Mesendoderm (in vitro differentiated cells): Measurements from ENCODE around the gene PDK3.

Experiments
- DNase-seq: peaks from one replicate; pipeline ENCODE4 v3.0.0; 2013
- H2AK5ac ChIP-seq: 2 replicates; pipeline ENCODE4 v1.6.1; 2013; ENCODE audit warnings: low read length, inconsistent platforms
- H2BK120ac ChIP-seq: 2 replicates; pipeline ENCODE4 v1.6.1; 2013; ENCODE audit warnings: low read depth, mild to moderate bottlenecking, low read length, moderate library complexity, mixed read lengths
- H2BK15ac ChIP-seq: replicated peaks from 2 replicates; pipeline ENCODE4 v1.6.1; 2013; ENCODE audit warnings: low read depth, mild to moderate bottlenecking, moderate library complexity
- H2BK5ac ChIP-seq: 2 replicates; pipeline ENCODE4 v1.6.1; 2013; ENCODE audit warnings: low read length, inconsistent platforms
- H3K18ac ChIP-seq: 2 replicates; pipeline ENCODE4 v1.6.1; 2013; ENCODE audit warnings: mild to moderate bottlenecking, low read length, mixed read lengths
- H3K23ac ChIP-seq: one replicate; pipeline ENCODE4 v1.6.1; 2013; ENCODE audit warnings: low read length
- H3K27ac ChIP-seq: 2 replicates; pipeline ENCODE4 v1.5.1; 2013; ENCODE audit warnings: low read depth, mild to moderate bottlenecking, inconsistent platforms, low read length, moderate library complexity
- H3K27me3 ChIP-seq: 2 replicates; pipeline ENCODE4 v1.6.1; 2013; ENCODE audit warnings: low read length, control low read depth, mild to moderate bottlenecking, inconsistent platforms; ENCODE audit not compliant: insufficient read depth, poor library complexity
- H3K36me3 ChIP-seq: 2 replicates; pipeline ENCODE4 v1.6.1; 2013; ENCODE audit warnings: low read length, inconsistent platforms; ENCODE audit not compliant: control insufficient read depth, insufficient read depth
- H3K4ac ChIP-seq: one replicate; pipeline ENCODE4 v1.6.1; 2013; ENCODE audit warnings: low read depth, mild to moderate bottlenecking, low read length, moderate library complexity
- H3K4me1 ChIP-seq: 2 replicates; pipeline ENCODE4 v1.6.1; 2013; ENCODE audit warnings: low read depth, low read length, inconsistent platforms; ENCODE audit not compliant: control insufficient read depth
- H3K4me2 ChIP-seq: 2 replicates; pipeline ENCODE4 v1.6.1; 2013; ENCODE audit warnings: low read length
- H3K4me3 ChIP-seq: 2 replicates; pipeline ENCODE4 v1.5.1; 2013; ENCODE audit warnings: mild to moderate bottlenecking, low read length
- H3K56ac ChIP-seq: one replicate; pipeline ENCODE4 v1.6.1; 2013; ENCODE audit warnings: low read length
- H3K79me1 ChIP-seq: 2 replicates; pipeline ENCODE4 v1.6.1; 2013; ENCODE audit warnings: low read length, inconsistent platforms
- H3K79me2 ChIP-seq: 2 replicates; pipeline ENCODE4 v1.6.1; 2013; ENCODE audit warnings: mild to moderate bottlenecking, low read length; ENCODE audit not compliant: control insufficient read depth, insufficient read depth
- H3K9ac ChIP-seq: 2 replicates; pipeline ENCODE4 v1.6.1; 2013; ENCODE audit warnings: low read length, inconsistent platforms
- H4K5ac ChIP-seq: one replicate; pipeline ENCODE4 v1.6.1; 2013; ENCODE audit warnings: low read length
- H4K8ac ChIP-seq: one replicate; pipeline ENCODE4 v1.6.1; 2013; ENCODE audit warnings: low read depth, mild to moderate bottlenecking, control low read depth, low read length, moderate library complexity
- WGBS: extraction: QIAGEN DNeasy Blood & Tissue Kit; methylation state at CpG from one replicate; pipeline ENCODE4 v1.1.7; 2013; ENCODE audit warnings: low lambda C conversion rate, missing lambda C conversion rate; ENCODE audit not compliant: insufficient coverage; ENCODE audit errors: extremely low coverage; 5-methylcytosine and 5-hydroxymethylcytosine counted together

PDK3 gene

GRCh38 chrX:24468245-24468644, 3.2 kb downstream of the PDK3 start:
- no peak overlapping the region for H3K4me2 ChIP-seq
- WGBS = no CpG with 5 or more reads among the region's 1 CpG
- no peak overlapping the region for H3K56ac ChIP-seq
- H2BK120ac ChIP-seq = no peak overlapping the region
- H2BK15ac ChIP-seq = no peak overlapping the region
- DNase-seq = no peak
- H3K36me3 ChIP-seq = no peaks in the 10 kb centered on the region
- H3K27ac ChIP-seq = no peak overlapping the region
- H4K8ac ChIP-seq = no peak overlapping the region
- no peak overlapping the region for H2AK5ac ChIP-seq
- H3K4ac ChIP-seq = no peak overlapping the region
- H3K4me1 ChIP-seq = no peaks in the 10 kb centered on the region
- no peak overlapping the region for H4K5ac ChIP-seq
- no peaks in the 10 kb centered on the region for H3K27me3 ChIP-seq
- H3K79me2 ChIP-seq = no peaks in the 10 kb centered on the region
- no peaks in the 10 kb centered on the region for H3K79me1 ChIP-seq
- no peak overlapping the region for H3K9ac ChIP-seq
- H3K23ac ChIP-seq = no peak overlapping the region
- no peak overlapping the region for H2BK5ac ChIP-seq
- no peak overlapping the region for H3K4me3 ChIP-seq
- no peak overlapping the region for H3K18ac ChIP-seq

DNA sequence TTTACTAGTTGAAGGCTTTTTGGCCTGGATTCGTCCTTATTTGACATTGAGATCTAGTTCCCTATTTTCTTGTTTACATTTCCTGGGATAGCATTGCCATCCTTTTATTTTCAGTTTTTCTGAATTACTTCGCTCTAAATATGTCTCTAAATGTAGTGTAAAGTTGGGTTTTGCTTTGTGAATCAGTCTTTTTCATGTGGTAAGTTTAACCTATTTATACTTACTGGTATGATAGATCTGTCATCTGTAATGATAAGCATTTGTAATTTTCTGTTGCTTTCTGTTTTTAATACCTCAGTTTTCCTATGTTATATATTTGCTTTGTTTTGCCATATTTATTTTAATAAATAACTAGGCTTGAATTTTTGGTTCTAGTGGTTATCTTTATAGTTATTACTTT, 6.7 kb downstream of the PDK3 start:
- H3K4me1 ChIP-seq = no peaks in the 10 kb centered on the region
- no peak overlapping the region for H4K5ac ChIP-seq
- no peaks in the 10 kb centered on the region for H3K79me1 ChIP-seq
- WGBS = no CpG with 5 or more reads among the region's 2 CpGs
- H3K56ac ChIP-seq = no peak overlapping the region
- no peak overlapping the region for H3K4me2 ChIP-seq
- H3K9ac ChIP-seq = no peak overlapping the region
- no peaks in the 10 kb centered on the region for H3K79me2 ChIP-seq
- no peak overlapping the region for H3K18ac ChIP-seq
- H3K27ac ChIP-seq = no peak overlapping the region
- H2BK120ac ChIP-seq = no peak overlapping the region
- no peak overlapping the region for H3K4ac ChIP-seq
- H2BK15ac ChIP-seq = no peak overlapping the region
- no peak overlapping the region for H2AK5ac ChIP-seq
- no peak overlapping the region for H4K8ac ChIP-seq
- no peak overlapping the region for H3K4me3 ChIP-seq
- no peaks in the 10 kb centered on the region for H3K27me3 ChIP-seq
- no peak overlapping the region for H2BK5ac ChIP-seq
- no peak for DNase-seq
- no peaks in the 10 kb centered on the region for H3K36me3 ChIP-seq
- H3K23ac ChIP-seq = no peak overlapping the region

DNA sequence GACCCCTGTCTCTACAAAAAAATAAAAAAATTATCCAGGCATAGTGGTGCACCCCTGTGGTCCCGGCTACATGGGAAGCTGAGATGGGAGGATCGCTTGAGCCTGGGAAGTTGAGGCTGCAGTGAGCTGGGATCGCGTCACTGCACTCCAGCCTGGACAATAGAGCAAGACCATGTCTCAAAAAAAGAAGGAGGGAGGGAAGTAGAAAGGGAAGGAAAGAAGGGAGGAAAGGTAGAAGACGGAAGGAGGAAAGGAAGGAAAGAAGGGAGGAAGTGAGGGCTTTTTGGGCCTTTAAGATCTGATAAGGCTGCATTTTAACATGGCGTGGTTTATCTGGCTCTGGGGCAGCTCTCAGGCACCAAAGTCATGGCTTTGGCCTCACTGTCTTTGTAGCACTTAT, 10.4 kb downstream of the PDK3 start:
- no peaks in the 10 kb centered on the region for H3K79me1 ChIP-seq
- H3K56ac ChIP-seq = no peak overlapping the region
- H3K4me2 ChIP-seq = no peak overlapping the region
- H3K18ac ChIP-seq = no peak overlapping the region
- no peak for DNase-seq
- WGBS = no CpG with 5 or more reads among the region's 6 CpGs
- H3K9ac ChIP-seq = no peak overlapping the region
- no peak overlapping the region for H3K27ac ChIP-seq
- no peaks in the 10 kb centered on the region for H3K36me3 ChIP-seq
- no peak overlapping the region for H2BK5ac ChIP-seq
- H4K8ac ChIP-seq = no peak overlapping the region
- H3K4me1 ChIP-seq = no peaks in the 10 kb centered on the region
- H3K4ac ChIP-seq = no peak overlapping the region
- no peak overlapping the region for H3K4me3 ChIP-seq
- no peak overlapping the region for H2BK120ac ChIP-seq
- H3K27me3 ChIP-seq = no peaks in the 10 kb centered on the region
- H2AK5ac ChIP-seq = no peak overlapping the region
- H3K79me2 ChIP-seq = no peaks in the 10 kb centered on the region
- H4K5ac ChIP-seq = no peak overlapping the region
- no peak overlapping the region for H3K23ac ChIP-seq
- H2BK15ac ChIP-seq = no peak overlapping the region

- H3K36me3 ChIP-seq = no peaks in the 10 kb centered on the region
- H3K27ac ChIP-seq = no peak overlapping the region
- no peak overlapping the region for H3K4me3 ChIP-seq
- no peak overlapping the region for H3K9ac ChIP-seq
- H3K18ac ChIP-seq = no peak overlapping the region
- H3K23ac ChIP-seq = no peak overlapping the region
- no peaks in the 10 kb centered on the region for H3K4me1 ChIP-seq
- no peak for DNase-seq
- no peak overlapping the region for H4K8ac ChIP-seq
- no peak overlapping the region for H2BK5ac ChIP-seq
- H3K4ac ChIP-seq = no peak overlapping the region
- no peak overlapping the region for H3K56ac ChIP-seq
- H2BK120ac ChIP-seq = no peak overlapping the region
- H3K79me2 ChIP-seq = no peaks in the 10 kb centered on the region
- WGBS = no CpG with 5 or more reads among the region's 4 CpGs
- no peaks in the 10 kb centered on the region for H3K79me1 ChIP-seq
- no peak overlapping the region for H2BK15ac ChIP-seq
- H3K27me3 ChIP-seq = no peaks in the 10 kb centered on the region
- no peak overlapping the region for H2AK5ac ChIP-seq
- no peak overlapping the region for H3K4me2 ChIP-seq
- no peak overlapping the region for H4K5ac ChIP-seq
Measured at GRCh38 chrX:24478509-24478908, 13.4 kb downstream of the PDK3 start.

DNA sequence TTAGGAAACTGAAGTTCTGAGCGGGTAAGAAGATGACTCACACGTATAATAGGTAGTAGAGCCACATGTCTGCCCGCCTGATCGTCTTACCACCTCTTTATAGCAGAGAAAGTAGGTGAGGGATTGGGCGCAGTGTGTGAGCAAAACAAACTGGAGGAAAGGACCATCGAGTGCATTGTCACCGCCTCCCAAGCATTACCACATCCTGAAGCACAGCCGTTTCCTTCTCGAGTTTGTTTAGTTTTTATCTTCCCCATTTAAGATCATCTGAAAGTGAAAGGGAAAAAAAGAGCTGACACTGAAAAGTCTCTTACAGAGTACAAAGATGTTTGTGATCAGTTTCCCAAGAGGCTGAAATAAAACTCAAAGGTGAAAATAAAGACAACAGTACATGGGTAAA, 14.8 kb downstream of the PDK3 start:
- no peaks in the 10 kb centered on the region for H3K79me1 ChIP-seq
- no peak overlapping the region for H3K27ac ChIP-seq
- WGBS = no CpG with 5 or more reads among the region's 9 CpGs

GRCh38 chrX:24480400-24480865, 15.3 kb downstream of the PDK3 start:
- Histone ChIP-seq H3K18ac (no peak overlapping the region), H3K27me3 (no peaks in the 10 kb centered on the region), H3K23ac (no peak overlapping the region), H3K4ac (no peak overlapping the region), H3K9ac (no peak overlapping the region), H3K27ac (no peak overlapping the region), H4K5ac (no peak overlapping the region), H2BK120ac (no peak overlapping the region), H3K79me1 (no peaks in the 10 kb centered on the region), H3K56ac (no peak overlapping the region), H3K4me1 (no peaks in the 10 kb centered on the region), H3K4me2 (no peak overlapping the region), H3K4me3 (no peak overlapping the region), H2BK15ac (no peak overlapping the region), H3K79me2 (no peaks in the 10 kb centered on the region), H2AK5ac (no peak overlapping the region), H3K36me3 (no peaks in the 10 kb centered on the region), H4K8ac (no peak overlapping the region), H2BK5ac (no peak overlapping the region)
- no CpG with 5 or more reads among the region's 5 CpGs for WGBS
- no peak for DNase-seq

More for the DNA sequence above, 14.8 kb downstream of the PDK3 start:
- H2BK120ac ChIP-seq = no peak overlapping the region
- H4K8ac ChIP-seq = no peak overlapping the region
- no peak overlapping the region for H4K5ac ChIP-seq
- no peak for DNase-seq
- no peak overlapping the region for H3K4me3 ChIP-seq
- no peak overlapping the region for H2BK5ac ChIP-seq
- no peak overlapping the region for H3K23ac ChIP-seq
- no peak overlapping the region for H3K18ac ChIP-seq
- H3K36me3 ChIP-seq = no peaks in the 10 kb centered on the region
- no peaks in the 10 kb centered on the region for H3K4me1 ChIP-seq
- H3K27me3 ChIP-seq = no peaks in the 10 kb centered on the region
- no peak overlapping the region for H3K4ac ChIP-seq
- H3K79me2 ChIP-seq = no peaks in the 10 kb centered on the region
- H3K4me2 ChIP-seq = no peak overlapping the region
- H3K9ac ChIP-seq = no peak overlapping the region
- no peak overlapping the region for H3K56ac ChIP-seq
- no peak overlapping the region for H2AK5ac ChIP-seq
- H2BK15ac ChIP-seq = no peak overlapping the region
